WTC11 (cell line): ENCODE measurements around the gene RYR3. TPM values are rescaled to one million over a fixed set of nuclear protein-coding genes. Genes with fewer than 3 reads are reported as not detected.

ENCODE experiments used
- ATAC-seq: fragments of 200-7000 bp; cut with Tn5 transposase; 2 replicates; pipeline ENCODE4 v1.10.0; 2021; ENCODE audit warnings: mild to moderate bottlenecking, moderate library complexity
- CTCF ChIA-PET: fragments of 300-600 bp; sonication (Branson Sonifier 250); formaldehyde crosslinking; loops from one replicate; lab custom pipeline; 2021; ENCODE audit warnings: antibody characterized with exemption; lab: Charles Lee
- POLR2A ChIA-PET: fragments of 350-600 bp; sonication (Branson Sonifier 250); formaldehyde crosslinking; loops from one replicate; lab custom pipeline; 2021; ENCODE audit warnings: antibody characterized with exemption; lab: Charles Lee
- DNase-seq: peaks from one replicate; pipeline ENCODE4 v3.0.0; 2021; ENCODE audit warnings: low spot score
- H3K27ac Mint-ChIP-seq: 2 replicates; pipeline ENCODE4 v1.8.0; 2021; ENCODE audit warnings: mixed read lengths
- H3K27me3 Mint-ChIP-seq: 2 replicates; pipeline ENCODE4 v1.8.0; 2021; ENCODE audit warnings: low read depth, mild to moderate bottlenecking, moderate library complexity, mixed read lengths
- H3K36me3 Mint-ChIP-seq: 2 replicates; pipeline ENCODE4 v1.8.0; 2021; ENCODE audit warnings: mixed read lengths
- H3K4me1 Mint-ChIP-seq: 2 replicates; pipeline ENCODE4 v1.8.0; 2022; ENCODE audit warnings: mixed read lengths
- H3K4me3 Mint-ChIP-seq: 2 replicates; pipeline ENCODE4 v1.8.0; 2021; ENCODE audit warnings: mild to moderate bottlenecking, moderate library complexity, mixed read lengths
- H3K9me3 Mint-ChIP-seq: 2 replicates; pipeline ENCODE4 v1.8.0; 2021; ENCODE audit warnings: mixed read lengths
- AR ChIP-seq: fragments of 250-450 bp; sonication (Bioruptor Pico); IDR thresholded peaks from 2 replicates; pipeline ENCODE4 v1.9.0; 2021; ENCODE audit warnings: mild to moderate bottlenecking
- ARID4B ChIP-seq: sonication (generic); formaldehyde crosslinking; IDR thresholded peaks from 2 replicates; pipeline ENCODE4 v1.8.0; 2023; ENCODE audit warnings: missing genetic modification reagents, mild to moderate bottlenecking, borderline replicate concordance
- ATF1 ChIP-seq: sonication (generic); formaldehyde crosslinking; IDR thresholded peaks from 2 replicates; pipeline ENCODE4 v1.8.1; 2023; ENCODE audit warnings: mild to moderate bottlenecking, moderate library complexity, missing genetic modification reagents
- CTCF ChIP-seq: fragments of 200-600 bp; IDR thresholded peaks from 2 replicates; pipeline ENCODE4 v1.8.0; 2022; ENCODE audit warnings: antibody characterized with exemption
- IRF1 ChIP-seq: sonication (generic); formaldehyde crosslinking; IDR thresholded peaks from 2 replicates; pipeline ENCODE4 v1.8.0; 2023; ENCODE audit warnings: missing genetic modification reagents
- KAT7 ChIP-seq: sonication (generic); formaldehyde crosslinking; IDR thresholded peaks from 2 replicates; pipeline ENCODE4 v1.8.1; 2023; ENCODE audit warnings: missing genetic modification reagents, mild to moderate bottlenecking, borderline replicate concordance
- NR2C2 ChIP-seq: sonication (generic); formaldehyde crosslinking; IDR thresholded peaks from 2 replicates; pipeline ENCODE4 v1.8.0; 2022; ENCODE audit warnings: mild to moderate bottlenecking, missing genetic modification reagents
- PRRX2 ChIP-seq: fragments of 250-450 bp; sonication (Bioruptor Pico); IDR thresholded peaks from 2 replicates; pipeline ENCODE4 v1.8.0; 2021; ENCODE audit warnings: mild to moderate bottlenecking
- SMAD4 ChIP-seq: sonication (generic); formaldehyde crosslinking; IDR thresholded peaks from 2 replicates; pipeline ENCODE4 v1.8.0; 2022; ENCODE audit warnings: mild to moderate bottlenecking, missing genetic modification reagents
- TEAD1 ChIP-seq: sonication (generic); formaldehyde crosslinking; IDR thresholded peaks from 2 replicates; pipeline ENCODE4 v1.8.0; 2022; ENCODE audit warnings: mild to moderate bottlenecking, missing genetic modification reagents
- ZNF138 ChIP-seq: sonication (generic); formaldehyde crosslinking; conservative IDR thresholded peaks from 2 replicates; pipeline ENCODE4 v1.8.1; 2022; ENCODE audit warnings: mild to moderate bottlenecking, moderate library complexity, missing genetic modification reagents
- ZNF219 ChIP-seq: sonication (generic); formaldehyde crosslinking; IDR thresholded peaks from 2 replicates; pipeline ENCODE4 v1.8.0; 2023; ENCODE audit warnings: missing genetic modification reagents, mild to moderate bottlenecking, borderline replicate concordance
- total RNA-seq: library from RNA; stranded (reverse); gene quantifications from 3 replicates; pipeline ENCODE4 v1.2.3, GENCODE V29; 2021
- TF ChIP-seq, protein P1 (sequence below): sonication (generic); formaldehyde crosslinking; IDR thresholded peaks from 2 replicates; pipeline ENCODE4 v1.8.1; 2023; ENCODE audit warnings: mild to moderate bottlenecking, missing genetic modification reagents, moderate library complexity
- TF ChIP-seq, protein P2 (sequence below): sonication (generic); formaldehyde crosslinking; IDR thresholded peaks from 2 replicates; pipeline ENCODE4 v1.8.0; 2022; ENCODE audit warnings: mild to moderate bottlenecking, missing genetic modification reagents
- TF ChIP-seq, protein P3 (sequence below): sonication (generic); formaldehyde crosslinking; IDR thresholded peaks from 2 replicates; pipeline ENCODE4 v1.8.1; 2023; ENCODE audit warnings: mild to moderate bottlenecking, moderate library complexity, missing genetic modification reagents

RYR3 gene
- total RNA-seq, 1 experiment from 2014 or later: 1.4 TPM

- CTCF ChIA-PET: interaction anchor here (1.1 kb wide), 1 partner anchor 340 kb away, joined by 5 read pairs; no protein-coding TSS in a partner anchor
- no peak for TF ChIP-seq ATF1 (CRISPR knock-in tag)
- TF ChIP-seq AR: no peak
- TF ChIP-seq, all 79 proteins: peak for 0
- H3K36me3 Mint-ChIP-seq: no peaks in the 10 kb centered on the region
- DNase-seq: no peak
- H3K4me1 Mint-ChIP-seq: no peaks in the 10 kb centered on the region; the same call in 1 of the 2 replicates
- POLR2A ChIA-PET: no interaction called here
- H3K27ac Mint-ChIP-seq: no peak overlapping the region
- no peak overlapping the region for H3K4me3 Mint-ChIP-seq
- no peak for ATAC-seq
- no peaks in the 10 kb centered on the region for H3K9me3 Mint-ChIP-seq
- H3K27me3 Mint-ChIP-seq: no peaks in the 10 kb centered on the region
Observed at GRCh38 chr15:33360886-33361285, 50.1 kb downstream of the RYR3 start.

DNA sequence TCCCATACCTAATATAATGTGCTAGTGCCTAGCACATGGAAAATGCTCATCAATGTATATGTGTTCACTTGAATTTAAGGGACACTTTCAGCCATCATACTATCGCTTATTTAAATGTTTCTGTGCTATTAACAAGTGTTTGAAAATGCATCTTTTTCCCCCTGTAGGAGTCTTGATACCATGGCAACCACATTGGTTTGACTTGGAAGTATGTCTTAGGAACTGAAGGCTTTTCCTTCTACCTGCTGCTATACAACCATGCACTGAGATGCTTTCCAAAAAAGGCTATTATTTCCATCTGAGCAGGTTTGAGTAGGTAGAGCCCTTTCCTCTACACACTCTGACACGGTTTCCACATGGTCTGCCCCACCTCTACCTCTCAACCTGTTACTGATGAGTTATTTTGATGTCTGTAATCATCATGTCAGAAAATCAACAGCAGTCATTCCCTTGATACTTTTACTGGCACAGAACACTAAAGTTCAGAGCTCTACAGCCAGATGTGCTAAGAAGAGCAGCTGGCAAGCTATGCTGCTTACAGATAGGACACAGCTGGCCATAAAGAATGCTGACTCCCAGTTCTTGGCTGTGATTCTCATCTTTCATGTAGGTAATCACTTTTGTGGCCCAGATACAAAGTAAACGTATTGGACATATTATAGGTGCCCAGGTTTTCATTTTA, 59.3 kb downstream of the RYR3 start:
- Mint-ChIP-seq H3K4me1 (0 out of 2 replicates have a peak, but pooled peaks cover 4% of the 10 kb centered on the region), H3K9me3 (0 out of 2 replicates have a peak, but pooled peaks cover 5% of the 10 kb centered on the region), H3K36me3 (no peaks in the 10 kb centered on the region), H3K27me3 (no peaks in the 10 kb centered on the region), H3K4me3 (no peak overlapping the region)
- ATAC-seq: no peak
- CTCF ChIA-PET: no interaction called here
- no peak for DNase-seq
- TF ChIP-seq TEAD1 (CRISPR knock-in tag) (no peak), PRRX2 (CRISPR knock-in tag) (no peak), ZNF138 (CRISPR knock-in tag) (no peak), NR2C2 (CRISPR knock-in tag) (no peak)
- TF ChIP-seq, protein P1, sequence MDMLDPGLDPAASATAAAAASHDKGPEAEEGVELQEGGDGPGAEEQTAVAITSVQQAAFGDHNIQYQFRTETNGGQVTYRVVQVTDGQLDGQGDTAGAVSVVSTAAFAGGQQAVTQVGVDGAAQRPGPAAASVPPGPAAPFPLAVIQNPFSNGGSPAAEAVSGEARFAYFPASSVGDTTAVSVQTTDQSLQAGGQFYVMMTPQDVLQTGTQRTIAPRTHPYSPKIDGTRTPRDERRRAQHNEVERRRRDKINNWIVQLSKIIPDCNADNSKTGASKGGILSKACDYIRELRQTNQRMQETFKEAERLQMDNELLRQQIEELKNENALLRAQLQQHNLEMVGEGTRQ (CRISPR knock-in tag): no peak
- TF ChIP-seq, protein P2, sequence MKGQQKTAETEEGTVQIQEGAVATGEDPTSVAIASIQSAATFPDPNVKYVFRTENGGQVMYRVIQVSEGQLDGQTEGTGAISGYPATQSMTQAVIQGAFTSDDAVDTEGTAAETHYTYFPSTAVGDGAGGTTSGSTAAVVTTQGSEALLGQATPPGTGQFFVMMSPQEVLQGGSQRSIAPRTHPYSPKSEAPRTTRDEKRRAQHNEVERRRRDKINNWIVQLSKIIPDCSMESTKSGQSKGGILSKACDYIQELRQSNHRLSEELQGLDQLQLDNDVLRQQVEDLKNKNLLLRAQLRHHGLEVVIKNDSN (CRISPR knock-in tag): no peak
- TF ChIP-seq, all 79 proteins: peak for 0
- POLR2A ChIA-PET: no interaction called here
- H3K27ac Mint-ChIP-seq: no peak overlapping the region

DNA sequence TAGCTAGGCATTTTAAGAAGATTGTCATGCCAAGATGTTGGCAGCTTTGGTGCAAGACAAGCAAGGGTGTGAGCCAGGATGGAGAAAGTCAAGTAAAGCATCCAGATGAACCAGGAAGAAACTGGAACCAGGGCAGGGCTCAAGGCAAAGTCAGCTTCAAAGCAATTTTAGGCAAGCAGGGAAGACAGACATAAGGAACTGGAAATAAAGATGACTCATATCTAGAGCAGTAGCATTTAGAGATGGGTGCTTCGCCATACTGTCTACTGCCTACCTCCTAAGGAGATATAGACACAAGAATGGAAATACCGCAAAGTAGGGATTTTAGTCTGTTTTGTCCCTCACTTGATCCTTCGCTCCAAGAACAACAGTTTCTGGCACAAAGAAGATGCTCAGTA, 59.9 kb downstream of the RYR3 start:
- no peak for ATAC-seq
- Mint-ChIP-seq H3K27me3 (no peaks in the 10 kb centered on the region), H3K4me3 (no peak overlapping the region), H3K4me1 (0 out of 2 replicates have a peak, but pooled peaks cover 4% of the 10 kb centered on the region), H3K36me3 (no peaks in the 10 kb centered on the region), H3K27ac (no peak overlapping the region), H3K9me3 (peaks cover 8% of the 10 kb centered on the region; the same call in 1 of the 2 replicates)
- no peak for TF ChIP-seq IRF1 (CRISPR knock-in tag)
- TF ChIP-seq, protein P3, sequence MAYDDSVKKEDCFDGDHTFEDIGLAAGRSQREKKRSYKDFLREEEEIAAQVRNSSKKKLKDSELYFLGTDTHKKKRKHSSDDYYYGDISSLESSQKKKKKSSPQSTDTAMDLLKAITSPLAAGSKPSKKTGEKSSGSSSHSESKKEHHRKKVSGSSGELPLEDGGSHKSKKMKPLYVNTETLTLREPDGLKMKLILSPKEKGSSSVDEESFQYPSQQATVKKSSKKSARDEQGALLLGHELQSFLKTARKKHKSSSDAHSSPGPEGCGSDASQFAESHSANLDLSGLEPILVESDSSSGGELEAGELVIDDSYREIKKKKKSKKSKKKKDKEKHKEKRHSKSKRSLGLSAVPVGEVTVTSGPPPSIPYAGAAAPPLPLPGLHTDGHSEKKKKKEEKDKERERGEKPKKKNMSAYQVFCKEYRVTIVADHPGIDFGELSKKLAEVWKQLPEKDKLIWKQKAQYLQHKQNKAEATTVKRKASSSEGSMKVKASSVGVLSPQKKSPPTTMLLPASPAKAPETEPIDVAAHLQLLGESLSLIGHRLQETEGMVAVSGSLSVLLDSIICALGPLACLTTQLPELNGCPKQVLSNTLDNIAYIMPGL (CRISPR knock-in tag): no peak
- TF ChIP-seq ZNF219: no peak
- no peak for TF ChIP-seq KAT7 (CRISPR knock-in tag)
- TF ChIP-seq ARID4B: no peak
- TF ChIP-seq PRRX2 (CRISPR knock-in tag): no peak
- TF ChIP-seq NR2C2 (CRISPR knock-in tag): no peak
- no peak for TF ChIP-seq CTCF
- TF ChIP-seq SMAD4 (CRISPR knock-in tag): no peak
- POLR2A ChIA-PET: no interaction called here
- CTCF ChIA-PET: interaction anchor here (0.9 kb wide), 1 partner anchor 78 kb away, joined by 3 read pairs; no protein-coding TSS in a partner anchor
- no peak for DNase-seq
